Hypothalamus (tissue), 51 donors: ENCODE data around the gene BCORL1.

Experiments used
- DNase-seq, 51 donors: peaks; one replicate each; lab custom pipeline; 2025; lab: John Stamatoyannopoulos, UW

BCORL1 gene

DNA sequence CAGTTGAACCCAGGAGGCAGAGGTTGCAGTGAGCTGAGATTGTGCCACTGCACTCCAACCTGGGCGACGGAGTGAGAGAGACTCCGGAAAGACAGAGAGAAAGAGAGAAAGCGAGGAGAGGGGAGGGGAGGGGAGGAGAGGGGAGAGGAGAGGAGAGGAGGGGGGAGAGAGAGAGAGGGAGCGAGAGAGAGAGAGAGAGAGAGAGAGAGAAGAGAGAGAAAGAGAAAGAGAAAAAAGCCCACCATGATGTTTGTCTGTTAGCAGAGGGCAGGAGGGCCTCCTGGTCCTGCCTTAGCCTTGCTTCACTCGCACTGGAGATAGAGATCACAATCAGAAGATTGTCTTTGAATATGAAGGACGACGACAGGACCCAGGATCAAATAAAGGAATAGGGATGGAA lies 18.7 kb upstream of the BCORL1 start:
- no peak for DNase-seq

DNA sequence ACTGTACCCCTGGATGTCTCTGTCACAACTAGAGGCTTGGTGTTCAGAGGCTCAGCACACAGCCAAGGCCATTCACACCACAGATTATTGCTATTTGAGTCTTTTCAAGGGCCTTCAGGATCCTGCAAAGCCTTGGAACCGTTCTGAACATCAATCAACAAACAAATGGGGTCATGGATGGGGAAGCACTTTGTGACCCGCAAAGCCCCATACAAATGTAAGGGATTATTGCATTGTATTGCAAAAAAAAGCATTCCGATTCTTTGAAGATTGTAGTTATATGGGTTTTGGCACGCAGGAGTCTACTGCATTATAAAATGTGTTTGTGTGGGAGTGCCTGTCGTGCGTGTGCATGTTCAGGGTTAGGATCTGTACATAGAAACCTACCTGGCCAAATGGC lies 17.3 kb upstream of the BCORL1 start:
- DNase-seq = no peak

DNA sequence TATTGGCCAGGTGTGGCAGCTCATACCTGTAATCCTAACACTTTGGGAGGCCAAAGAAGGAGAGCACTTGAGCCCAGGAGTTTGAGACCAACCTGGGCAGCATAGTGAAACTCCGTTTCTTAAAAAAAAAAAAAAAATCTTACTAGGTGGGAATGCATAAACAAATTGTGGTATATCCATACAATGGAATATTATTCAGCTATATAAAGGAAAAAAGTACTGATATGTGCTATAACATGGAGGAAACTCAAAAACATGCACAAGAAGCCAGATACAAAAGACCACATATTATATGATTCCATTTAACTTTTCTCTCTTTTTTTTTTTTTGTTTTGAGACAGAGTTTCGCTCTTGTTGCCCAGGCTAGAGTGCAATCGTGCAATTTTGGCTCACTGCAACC lies 13.5 kb upstream of the BCORL1 start:
- DNase-seq = no peak

DNA sequence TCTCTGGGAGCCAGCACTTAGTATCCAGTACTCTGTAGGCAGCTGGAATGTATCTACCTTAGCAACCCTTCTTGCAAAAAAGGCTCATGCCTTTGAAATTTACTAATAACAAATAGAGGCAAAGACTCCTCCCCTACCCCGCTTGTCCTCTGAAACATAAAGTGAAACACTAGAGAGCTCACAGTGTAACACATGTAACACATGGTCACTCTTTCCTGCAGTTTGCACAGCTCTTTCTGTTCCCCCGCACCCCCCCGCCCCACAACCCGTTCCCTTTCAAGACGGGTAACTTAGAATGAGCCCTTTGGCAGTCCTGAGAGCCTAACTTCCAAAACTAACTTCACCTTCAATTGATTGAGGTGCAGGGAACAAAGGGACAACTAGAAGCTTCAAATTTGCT lies 6.0 kb upstream of the BCORL1 start:
- no peak for DNase-seq

DNA sequence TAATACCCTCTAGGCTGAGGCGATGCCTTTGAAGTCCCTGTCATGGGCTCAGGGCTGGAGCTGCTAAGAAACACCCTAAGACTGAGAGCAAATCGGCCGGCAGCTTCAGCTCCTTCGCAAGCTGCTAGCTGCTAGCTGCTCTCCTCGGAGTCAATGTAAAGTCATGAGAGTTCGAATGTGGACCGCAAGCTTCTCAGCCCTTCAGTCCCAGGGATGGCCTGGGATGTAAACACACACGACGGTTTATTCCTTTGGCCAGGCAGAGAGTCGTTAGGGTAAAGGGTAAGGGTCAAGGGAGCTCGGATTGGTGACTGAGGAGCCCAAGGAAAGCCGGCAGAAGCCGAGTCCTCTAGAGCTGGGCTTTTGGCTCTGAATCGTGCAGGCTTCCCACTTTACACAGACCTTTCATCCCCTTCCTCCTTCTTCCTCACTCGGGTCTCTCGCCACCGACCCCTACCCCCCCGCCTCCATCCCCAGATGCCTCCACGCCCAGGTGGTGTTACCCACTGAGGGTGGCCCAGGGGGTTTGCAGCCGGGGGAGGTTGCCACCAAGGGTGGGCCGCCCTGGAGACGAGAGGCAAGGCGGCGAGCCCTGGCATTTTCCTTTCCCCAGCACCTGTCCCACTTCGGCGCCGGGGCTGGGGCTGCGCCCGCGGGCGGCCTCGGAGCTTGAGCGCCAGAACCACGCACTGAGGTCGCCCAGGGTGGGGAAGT lies 3.1 kb upstream of the BCORL1 start:
- peak in 5 of 51 donors; percentile 0 to 7 (median 1) for DNase-seq

DNA sequence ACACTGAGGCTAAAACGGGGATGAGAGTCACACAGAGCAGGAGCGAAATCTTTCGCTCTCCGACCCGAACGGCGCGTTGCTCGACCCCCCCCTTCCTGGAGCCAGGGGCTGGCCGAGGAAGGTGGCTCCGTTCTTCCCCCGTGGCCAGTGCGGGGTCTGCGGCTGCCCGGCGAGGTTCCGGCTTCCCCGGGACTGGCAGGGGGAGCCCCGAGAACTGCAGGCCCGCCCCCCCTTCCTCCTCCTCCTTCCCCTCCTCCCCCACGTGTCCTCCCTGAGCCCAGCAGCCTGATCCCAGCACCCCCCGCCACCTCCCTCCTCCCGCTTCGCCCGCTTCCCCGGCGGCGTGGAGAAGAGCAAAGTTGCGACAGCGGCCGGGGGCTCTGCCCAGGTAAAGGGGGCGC lies 2.4 kb upstream of the BCORL1 start:
- peak in 28 of 51 donors; percentile 0 to 46 (median 4) for DNase-seq

DNA sequence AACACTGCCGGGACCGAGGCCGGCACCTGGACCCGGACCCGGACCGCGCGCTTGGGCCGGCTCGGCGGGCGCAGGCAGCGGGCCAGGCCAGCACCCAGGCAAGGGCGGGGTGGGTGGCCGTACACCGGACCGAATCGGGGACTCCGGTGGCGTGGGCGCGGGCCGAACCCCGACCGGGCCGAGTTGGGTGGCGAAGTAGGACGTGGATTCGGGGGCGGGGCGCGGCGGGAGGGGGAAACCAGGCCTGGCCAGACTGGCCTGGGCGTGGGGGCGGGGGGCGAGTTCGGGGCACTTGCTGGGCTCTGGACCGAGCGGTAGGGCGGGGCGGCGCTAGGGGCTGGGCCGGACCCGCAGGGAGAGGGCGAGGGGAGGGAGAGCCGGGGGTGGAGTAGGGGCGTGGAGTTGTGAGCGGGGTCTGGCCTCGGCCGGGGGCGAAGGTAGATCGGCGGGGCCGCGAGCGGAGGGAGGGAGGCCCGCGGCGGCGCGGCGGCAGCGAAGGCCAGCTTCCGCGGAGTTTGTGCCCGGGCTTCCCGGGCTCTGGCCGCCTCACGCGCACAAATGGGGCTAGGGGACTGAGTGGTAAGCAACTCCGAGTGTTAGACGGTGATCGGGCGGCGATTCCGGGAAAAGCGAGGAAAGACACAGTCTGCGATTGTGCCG lies 1.8 kb upstream of the BCORL1 start:
- DNase-seq = peak in 27 of 51 donors; percentile 1 to 48 (median 8)

DNA sequence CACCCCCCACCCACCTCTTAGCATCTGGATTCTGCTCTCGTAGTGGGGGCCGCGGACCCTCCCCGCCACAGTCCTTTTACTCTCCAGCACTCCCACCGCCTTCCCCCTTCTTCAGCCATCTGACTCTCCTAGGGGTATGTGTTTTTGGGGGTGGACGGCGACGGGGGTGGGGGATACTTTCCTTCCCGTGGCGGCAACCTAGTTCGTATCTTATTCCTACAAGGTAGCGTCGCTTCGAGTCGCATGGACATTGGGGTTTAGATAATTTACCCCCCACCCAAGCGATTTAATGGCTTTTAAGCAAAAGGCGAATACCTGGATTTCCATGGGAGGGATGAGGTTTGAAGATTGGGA lies 1.3 kb upstream of the BCORL1 start:
- no peak for DNase-seq

DNA sequence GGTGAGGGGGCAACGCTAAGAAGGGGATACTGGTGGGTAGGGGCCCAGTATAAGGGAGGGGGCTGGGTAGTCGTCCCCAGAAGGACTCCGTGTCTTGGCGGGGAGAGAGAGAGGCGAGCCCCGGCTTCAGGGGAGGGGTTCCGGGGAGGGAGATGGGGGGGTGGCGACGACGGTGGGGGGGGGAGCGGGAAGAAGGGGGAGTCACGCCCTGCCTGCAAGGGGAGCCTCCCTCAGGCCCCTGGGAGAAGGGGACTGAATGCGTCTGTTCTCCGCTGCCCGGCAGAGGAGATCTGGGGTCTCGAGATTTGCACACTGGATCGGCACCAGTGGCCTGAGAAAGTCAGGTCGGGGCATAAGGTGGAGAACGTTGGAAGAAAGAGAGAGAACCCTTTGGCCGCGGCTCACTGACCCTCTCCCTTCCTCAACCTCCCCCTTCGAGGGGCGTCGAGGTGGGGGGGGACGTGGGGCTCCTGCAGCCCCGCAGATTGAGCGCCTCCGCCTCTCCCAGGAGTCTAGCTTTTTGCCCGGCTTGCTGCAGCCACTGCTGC lies 609 bp upstream of the BCORL1 start:
- DNase-seq = no peak

DNA sequence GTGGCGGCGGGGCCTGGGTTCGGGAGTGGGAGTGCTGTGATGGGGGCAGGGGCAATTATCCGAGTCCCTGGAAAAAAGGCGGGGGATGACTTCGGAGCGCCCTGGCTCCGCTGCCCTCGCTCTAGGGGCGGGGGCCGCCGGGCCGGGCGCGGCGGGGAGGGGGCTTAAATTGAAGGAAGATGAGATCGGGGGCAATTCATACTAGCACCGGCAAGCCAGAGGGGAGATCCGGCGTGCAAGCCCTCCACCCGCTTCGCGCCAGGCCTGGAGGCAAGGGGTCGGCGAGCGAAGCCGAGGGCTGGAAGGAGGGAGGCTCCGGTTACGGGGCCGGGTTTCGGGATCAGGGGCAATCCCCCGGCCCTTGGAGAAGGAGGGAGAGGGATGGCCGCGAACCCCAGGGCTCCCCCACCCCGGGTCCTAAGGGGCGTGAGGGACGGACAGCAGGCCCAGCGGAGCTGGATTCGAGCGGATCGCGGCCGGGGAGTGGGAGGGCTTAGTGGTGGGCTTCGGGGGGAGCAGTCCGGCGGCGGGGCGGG lies 1.2 kb downstream of the BCORL1 start:
- DNase-seq = peak in 6 of 51 donors; percentile 0 to 28 (median 4)

DNA sequence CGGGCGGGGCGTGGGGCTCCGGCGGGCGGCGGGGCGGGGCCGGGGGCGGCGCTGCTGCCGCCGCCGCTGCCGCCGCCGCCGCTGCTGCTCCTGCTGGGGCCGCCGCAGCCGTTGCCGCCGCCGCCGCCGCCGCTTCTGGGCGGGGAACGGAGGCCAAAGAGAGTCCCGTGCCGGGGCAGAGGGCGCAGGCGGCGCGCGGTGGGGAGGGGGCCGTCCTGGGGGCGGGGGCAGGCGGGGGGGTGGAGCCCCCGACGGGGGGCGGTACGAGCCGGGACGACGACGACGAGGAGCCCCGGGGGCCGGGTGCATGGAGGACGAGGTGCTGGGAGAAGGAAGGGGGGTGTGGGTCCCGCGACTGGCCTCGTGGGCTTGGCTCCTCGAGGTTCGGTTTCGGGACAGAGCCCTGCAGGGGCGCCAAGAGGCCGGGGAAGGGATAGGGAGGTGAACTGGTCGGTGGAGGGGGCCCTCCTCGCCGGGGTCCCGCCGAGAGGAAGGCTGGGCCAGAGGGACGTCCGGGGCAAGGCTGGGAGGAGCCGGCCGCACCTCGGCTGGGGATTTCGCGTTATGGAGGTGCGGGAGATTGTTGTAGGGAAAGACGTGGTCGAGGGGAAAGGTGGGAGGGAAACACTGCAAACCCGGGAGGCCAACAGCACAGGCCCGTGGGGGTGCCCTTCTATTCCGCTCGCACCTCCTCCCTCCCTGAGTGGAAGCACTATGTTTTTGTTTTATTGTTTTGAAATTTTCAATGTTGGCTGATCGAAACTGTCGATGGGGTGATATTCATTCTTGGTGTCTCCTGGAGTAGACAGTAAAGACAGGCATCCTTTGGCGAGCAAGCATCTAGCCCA lies 1.9 kb downstream of the BCORL1 start:
- peak in 16 of 51 donors; percentile 0 to 28 (median 6) for DNase-seq

DNA sequence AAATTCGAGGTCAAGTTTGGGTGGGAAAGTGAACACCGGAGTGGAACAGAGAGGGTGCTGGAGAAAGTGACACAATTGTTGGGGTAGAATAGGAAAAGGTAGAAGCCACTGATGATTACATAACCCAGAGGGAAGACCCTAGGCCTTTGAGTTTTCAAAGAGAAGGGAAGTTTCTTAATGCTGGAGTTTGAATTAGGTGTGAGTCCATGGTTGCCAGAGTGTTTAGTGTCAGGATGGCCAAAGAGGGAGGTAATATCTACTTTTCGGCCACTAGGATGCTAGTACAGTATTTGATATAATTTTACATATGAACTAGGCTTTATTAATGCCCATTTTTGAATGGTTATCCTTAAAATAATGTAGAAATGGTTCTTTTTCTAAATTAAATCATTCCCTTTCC lies 5.4 kb downstream of the BCORL1 start:
- DNase-seq = no peak

DNA sequence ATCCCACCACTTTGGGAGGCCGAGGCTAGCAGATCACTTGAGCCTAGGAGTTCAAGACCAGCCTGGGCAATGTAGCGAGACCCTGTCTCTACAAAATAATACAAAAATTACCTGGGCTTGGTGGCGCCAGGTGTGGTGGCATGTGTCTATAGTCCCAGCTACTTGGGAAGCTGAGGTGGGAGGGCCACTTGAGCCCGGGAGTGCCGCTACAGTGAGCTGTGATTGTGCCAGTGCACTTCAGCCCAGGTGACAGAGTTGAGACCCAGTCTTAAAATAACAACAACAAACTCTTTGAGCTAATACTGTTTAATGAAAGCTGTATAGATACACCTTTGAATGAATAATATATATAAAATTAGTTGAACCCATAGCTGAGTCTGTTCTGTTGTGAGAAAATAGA lies 9.7 kb downstream of the BCORL1 start:
- DNase-seq = no peak

DNA sequence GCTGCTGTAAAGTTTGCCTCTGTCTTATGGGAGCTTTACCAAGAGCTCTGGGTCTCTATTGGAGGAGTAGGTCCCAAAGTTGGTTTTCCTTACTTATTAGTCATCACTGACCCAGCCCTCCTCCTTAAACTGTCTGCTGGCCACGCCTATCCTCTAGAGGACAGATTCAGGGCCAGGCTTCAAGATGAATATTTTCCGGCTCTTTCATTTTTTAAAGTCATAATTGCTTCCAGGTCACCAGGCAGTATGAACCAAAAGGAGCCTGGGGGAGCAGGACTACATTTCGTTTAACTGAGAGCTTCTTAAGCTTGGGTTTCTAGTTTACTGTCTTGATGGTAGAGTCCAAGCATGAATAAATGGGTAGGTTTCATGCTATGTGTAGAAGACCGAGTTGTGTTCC lies 13.7 kb downstream of the BCORL1 start:
- DNase-seq = no peak

DNA sequence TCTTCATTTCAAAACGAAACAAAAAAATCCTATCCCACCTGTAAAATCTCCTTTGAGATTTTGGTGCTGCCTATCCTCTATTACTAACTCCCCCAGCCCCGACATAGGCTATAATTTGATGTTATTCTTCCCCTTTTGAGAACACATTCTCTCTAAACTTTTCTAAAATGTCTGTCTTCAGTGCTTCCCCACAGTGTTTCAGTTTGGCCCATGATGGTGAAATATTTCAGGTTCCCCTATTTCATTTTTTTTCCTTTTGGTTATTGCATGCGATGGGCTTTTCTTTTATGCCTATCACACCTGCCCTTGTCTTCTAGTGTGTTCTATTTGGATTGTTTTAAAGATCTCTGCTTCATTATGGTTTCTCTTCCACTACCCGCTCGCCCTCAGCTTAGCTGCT lies 14.7 kb downstream of the BCORL1 start:
- no peak for DNase-seq

DNA sequence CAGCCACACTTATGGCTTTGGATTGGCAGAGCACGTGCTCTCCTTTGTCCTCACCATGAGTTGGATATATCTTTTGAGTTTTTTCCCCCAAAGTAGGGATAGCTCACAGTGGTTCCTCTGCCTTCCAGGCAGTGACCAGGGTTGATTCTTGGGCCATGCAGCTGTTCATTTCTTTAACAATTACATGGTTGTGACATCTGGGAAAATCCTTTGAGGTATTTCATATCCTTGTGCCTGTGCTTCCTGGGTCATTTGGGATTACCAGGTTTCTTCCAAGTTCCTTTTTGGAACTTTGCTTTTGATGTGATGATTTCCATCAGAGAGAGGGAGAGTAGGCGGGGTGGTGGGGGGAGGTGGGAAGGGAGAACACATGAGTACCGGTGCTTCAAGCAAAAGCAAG lies 15.6 kb downstream of the BCORL1 start:
- DNase-seq = no peak

DNA sequence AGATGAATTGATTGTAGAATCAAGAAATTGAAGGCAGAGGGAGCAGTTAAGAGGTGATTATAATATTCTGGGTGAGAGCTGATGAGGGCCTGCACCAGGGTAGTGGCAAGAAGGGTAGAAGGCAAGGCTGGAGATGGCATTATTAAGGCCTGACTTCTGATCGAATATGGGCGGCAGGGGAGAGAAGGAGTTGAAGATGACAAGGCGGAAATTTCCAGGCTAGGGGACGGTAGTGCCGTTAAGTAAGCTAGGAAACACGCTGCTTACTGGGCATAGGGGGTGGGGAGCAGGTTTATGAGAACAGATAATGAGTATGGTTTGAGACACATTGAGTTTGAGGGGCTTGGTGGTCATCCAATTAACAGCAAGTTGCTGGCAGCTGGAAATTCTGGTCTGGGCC lies 19.5 kb downstream of the BCORL1 start:
- DNase-seq = no peak

DNA sequence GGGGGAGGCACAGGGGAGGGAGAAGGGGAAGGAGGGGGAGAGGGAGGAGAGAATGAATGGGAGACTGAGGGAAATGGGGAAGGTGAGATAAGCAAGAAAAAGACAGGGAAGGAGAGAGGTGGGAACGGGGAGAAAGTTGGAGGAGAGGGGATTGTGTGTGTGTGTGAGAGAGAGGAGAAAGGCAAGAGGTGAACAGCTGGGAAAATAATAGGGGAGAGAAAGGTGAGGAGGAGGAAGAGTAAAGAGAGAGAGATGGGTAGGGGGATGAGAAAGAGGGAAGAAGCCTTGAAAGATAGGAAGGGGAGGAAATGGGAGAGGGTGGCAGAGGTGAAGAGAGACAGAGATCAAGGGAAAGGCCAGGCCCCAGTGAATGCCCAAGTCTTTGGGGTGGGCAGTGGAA lies 20.1 kb downstream of the BCORL1 start:
- no peak for DNase-seq

DNA sequence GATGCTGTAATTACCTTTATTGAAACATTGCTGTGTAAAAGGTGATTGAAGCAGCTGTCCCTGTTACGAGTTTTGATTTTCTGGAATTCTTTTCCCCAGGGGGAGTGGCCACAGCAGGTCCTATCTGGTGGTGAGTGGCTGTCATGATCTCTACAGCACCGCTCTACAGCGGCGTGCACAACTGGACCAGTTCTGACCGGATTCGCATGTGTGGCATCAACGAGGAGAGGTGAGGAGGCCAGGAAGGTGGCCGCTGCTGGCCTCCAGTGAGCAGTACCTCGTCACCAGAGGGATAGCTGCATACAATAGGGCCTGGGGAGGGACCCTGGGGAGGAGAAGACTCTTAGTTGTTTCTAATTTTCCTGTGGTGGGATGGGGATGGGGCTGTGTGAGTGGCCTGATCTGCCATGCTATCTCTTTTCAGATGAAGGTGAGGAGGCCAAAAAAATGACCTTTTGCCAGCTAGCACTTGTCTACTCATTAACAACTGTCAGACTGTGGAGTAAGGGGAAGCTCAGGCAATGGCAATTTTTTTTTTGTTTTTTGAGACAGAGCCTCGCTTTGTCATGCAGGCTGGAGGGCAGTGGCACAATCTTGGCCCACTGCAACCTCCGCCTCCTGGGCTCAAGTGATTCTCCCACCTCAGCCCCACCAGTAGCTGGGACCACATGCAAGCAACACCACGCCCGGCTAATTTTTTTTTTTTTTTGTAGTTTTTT lies 22.8 kb downstream of the BCORL1 start:
- no peak for DNase-seq

DNA sequence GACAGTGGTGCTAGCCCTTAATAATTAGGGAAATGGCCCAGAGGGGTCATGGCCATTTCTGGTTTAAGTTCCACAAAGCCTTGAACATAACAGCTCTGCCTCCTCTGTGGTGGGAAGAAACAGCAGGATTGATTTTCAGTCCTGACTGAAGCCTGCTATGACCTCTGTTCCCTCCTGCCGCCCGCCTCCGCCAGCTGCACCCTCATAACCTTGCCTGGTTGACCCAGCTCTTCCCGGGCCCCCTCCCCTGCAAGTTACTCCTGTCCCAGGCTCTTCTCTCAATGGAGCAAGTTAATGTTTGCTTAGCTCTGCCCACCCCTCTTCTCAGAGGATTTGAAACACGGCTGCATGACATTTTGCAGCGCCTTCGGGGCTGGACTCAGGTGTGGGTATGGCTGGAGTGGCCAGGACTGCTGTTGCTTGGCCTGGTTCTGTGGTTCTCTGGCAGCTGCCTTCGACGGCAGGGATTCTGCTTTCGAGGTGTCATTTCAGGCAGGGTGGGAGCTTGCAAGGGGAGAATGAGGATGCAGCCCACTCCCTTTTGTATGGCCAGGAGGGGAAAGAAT lies 27.3 kb downstream of the BCORL1 start:
- DNase-seq = no peak
